Measurements from ENCODE around the gene CPT2. TPM values are rescaled to one million over a fixed set of nuclear protein-coding genes. Genes with fewer than 3 reads are reported as not detected.
A peak's percentile ranks its signal among the peaks of the same experiment; 100 is the strongest.

The CPT2 gene
- total RNA-seq, result 10 to 100 TPM; 30.1 to 75.3 (median 52.3) TPM
- long read RNA-seq, donor 1, transcript CPT2-201 (5 exons, 3,094 nt), result major isoform, 28 of 34 reads
- long read RNA-seq, donor 1, partial matches to known transcripts, result 4 of 34 reads
- long read RNA-seq, donor 1, other reads (novel, unspliced or antisense), result 1 of 34 reads
- long read RNA-seq, donor 2, transcript CPT2-201 (5 exons, 3,094 nt), result major isoform, 32 of 38 reads
- long read RNA-seq, donor 2, partial matches to known transcripts, result 4 of 38 reads
- long read RNA-seq, donor 2, other reads (novel, unspliced or antisense), result 0 of 38 reads

GRCh38 chr1:53196485-53197290 is at the start of gene CPT2:
CPT2 (plus strand) TSS chr1:53196824; CDS start chr1:53196944, 120 bp downstream.
- Histone ChIP-seq H3K4me3 (peak within 1 kb of the TSS; percentile 88), H3K9me3 (no peaks in the 10 kb centered on the region), H3K4me1 (ENCODE audit: low read depth) (peaks cover 13% of the 10 kb centered on the region), H3K36me3 (ENCODE audit: low read depth) (no peaks in the 10 kb centered on the region)
- DNase-seq (peak; percentile 95 to 98 (median 96)), ATAC-seq (peak; percentile 99)
- intact Hi-C loops (cut with DNase I, micrococcal nuclease), result no loop called here
- no peak for TF ChIP-seq CTCF (IDR thresholded peaks at IDR 0.05)

GRCh38 chr1:53147174-53147573 is 49.5 kb upstream of the CPT2 start:
- no peaks in the 10 kb centered on the region for H3K9me3 ChIP-seq
- DNase-seq (no peak), ATAC-seq (no peak)
- TF ChIP-seq CTCF (IDR thresholded peaks at IDR 0.05), result no peak
- H3K36me3 ChIP-seq (ENCODE audit: low read depth), result no peaks in the 10 kb centered on the region
- H3K4me1 ChIP-seq (ENCODE audit: low read depth), result no peaks in the 10 kb centered on the region
- no peak overlapping the region for H3K4me3 ChIP-seq
- intact Hi-C loops (cut with DNase I, micrococcal nuclease), result no loop called here

- no peaks in the 10 kb centered on the region for H3K4me1 ChIP-seq (ENCODE audit: low read depth)
- no peaks in the 10 kb centered on the region for H3K9me3 ChIP-seq
- intact Hi-C loops (cut with DNase I, micrococcal nuclease), result no loop called here
- no peak overlapping the region for H3K4me3 ChIP-seq
- ATAC-seq (no peak), DNase-seq (no peak)
- TF ChIP-seq CTCF (IDR thresholded peaks at IDR 0.05), result no peak
- H3K36me3 ChIP-seq (ENCODE audit: low read depth), result no peaks in the 10 kb centered on the region
Observed at GRCh38 chr1:53148123-53148522, 48.5 kb upstream of the CPT2 start.

- no peak for TF ChIP-seq CTCF (IDR thresholded peaks at IDR 0.05)
- Histone ChIP-seq H3K36me3 (ENCODE audit: low read depth) (no peaks in the 10 kb centered on the region), H3K4me1 (ENCODE audit: low read depth) (no peaks in the 10 kb centered on the region), H3K4me3 (no peak overlapping the region), H3K9me3 (no peaks in the 10 kb centered on the region)
- DNase-seq (no peak), ATAC-seq (no peak)
- intact Hi-C loops (cut with DNase I, micrococcal nuclease), result no loop called here
Observed at GRCh38 chr1:53153752-53154151, 42.9 kb upstream of the CPT2 start.

GRCh38 chr1:53154859-53155438 is 41.7 kb upstream of the CPT2 start:
- Histone ChIP-seq H3K9me3 (no peaks in the 10 kb centered on the region), H3K36me3 (ENCODE audit: low read depth) (no peaks in the 10 kb centered on the region), H3K4me1 (ENCODE audit: low read depth) (no peaks in the 10 kb centered on the region), H3K4me3 (no peak overlapping the region)
- intact Hi-C loops (cut with DNase I, micrococcal nuclease), result no loop called here
- no peak for TF ChIP-seq CTCF (IDR thresholded peaks at IDR 0.05)
- ATAC-seq, result no peak
- no peak for DNase-seq
